GM21737 (cell line): ENCODE data around the gene CRY2.

Experiments used
- ATAC-seq: cut with Tn5 transposase; IDR thresholded peaks from one replicate; pipeline ENCODE4 v1.9.1; 2021; ENCODE audit warnings: mild to moderate bottlenecking, moderate library complexity; ENCODE audit not compliant: unreplicated experiment

CRY2 gene

DNA sequence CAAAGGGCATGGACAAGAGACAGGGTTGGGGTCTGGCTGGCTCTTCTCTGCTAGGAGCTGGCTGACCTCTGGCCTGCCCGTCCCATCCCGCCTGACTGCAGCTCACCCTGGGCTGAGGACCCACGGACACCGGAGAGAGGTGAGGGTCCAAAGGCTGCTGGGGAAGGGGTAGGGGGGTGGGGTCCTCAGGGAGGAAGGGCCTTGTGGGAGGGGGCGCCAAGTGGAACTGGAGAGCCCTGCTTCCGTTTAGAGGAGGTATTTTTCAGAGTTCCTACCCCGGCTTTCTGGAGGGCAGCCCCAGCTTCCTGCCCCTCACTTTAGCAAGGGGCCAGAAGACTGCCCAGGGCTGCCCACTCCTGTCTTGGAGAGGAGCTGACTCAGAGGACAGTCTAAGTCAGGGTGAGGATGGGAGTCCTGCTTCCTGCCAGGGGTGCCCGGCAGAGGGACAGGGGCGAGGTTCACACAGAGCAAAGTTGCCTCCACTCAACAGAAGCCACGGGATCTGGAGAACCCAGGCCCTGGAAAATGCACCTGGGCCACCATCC, 82.3 kb downstream of the CRY2 start:
- ATAC-seq = peak; percentile 20

DNA sequence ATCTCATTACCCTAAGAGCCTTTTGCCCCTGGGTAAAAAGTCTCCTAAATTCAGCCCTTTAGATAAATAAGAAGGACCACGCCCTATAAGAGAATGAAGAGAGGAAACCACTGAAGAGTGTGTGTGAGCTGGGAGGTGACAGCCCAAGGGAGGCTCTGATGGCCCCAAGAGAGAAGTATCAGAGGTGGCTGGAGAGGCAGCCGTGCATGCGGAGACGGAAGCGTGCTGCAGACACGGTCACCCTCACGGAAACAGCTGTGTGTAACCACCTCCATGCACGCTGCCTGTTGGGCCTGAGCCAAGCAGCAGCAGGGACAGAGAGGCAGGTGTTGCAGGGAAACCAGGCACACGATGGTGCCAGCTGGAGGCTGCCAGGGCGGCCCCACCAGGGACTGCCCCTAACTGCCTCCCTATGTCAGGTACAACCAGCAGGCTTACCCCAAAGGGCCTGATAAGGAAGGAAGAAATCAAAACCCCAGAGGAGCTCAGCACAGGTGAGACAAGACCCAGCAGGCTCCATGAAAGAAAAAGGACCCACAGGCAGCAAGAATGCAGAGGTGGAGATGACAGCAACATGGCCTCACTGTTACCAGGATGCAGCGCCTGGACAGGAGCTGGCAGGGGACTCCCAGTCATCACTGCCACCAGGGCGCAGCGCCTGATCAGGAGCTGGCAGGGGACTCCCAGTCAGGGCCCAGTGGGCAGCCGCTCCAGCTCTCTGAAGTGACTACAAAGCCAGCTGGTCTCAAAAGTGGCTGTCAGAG, 82.9 kb downstream of the CRY2 start:
- ATAC-seq = peak; percentile 86

DNA sequence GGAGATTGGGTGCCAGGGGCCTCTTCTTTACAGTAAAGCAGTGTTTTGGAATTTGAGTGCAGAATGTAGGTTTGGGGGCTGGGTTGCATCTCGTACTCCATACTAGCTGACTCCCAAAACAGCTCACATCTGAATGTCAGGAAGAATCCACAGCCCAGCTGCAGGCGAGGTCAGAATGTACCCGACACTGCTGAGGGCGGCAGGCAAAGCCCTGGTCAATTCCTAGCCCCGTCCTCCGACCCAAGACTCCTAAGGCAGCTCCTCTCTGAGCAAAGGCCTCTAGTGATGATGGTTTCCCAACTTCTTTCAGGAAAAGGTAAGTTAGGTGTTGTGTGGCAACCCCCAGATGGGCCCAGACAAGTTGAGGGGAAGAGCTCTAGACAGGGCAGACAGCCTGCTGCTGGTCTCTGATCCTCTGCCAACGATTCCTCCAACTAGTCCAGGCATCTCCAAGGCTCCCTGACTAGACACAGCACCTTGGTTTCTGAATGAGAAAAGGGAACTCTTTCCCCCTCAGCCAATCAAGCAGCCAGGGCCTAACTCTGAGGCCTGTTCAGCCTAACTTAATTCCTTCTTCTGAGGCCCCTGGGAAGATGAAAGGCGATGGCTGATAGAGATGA, 83.8 kb downstream of the CRY2 start:
- no peak for ATAC-seq

DNA sequence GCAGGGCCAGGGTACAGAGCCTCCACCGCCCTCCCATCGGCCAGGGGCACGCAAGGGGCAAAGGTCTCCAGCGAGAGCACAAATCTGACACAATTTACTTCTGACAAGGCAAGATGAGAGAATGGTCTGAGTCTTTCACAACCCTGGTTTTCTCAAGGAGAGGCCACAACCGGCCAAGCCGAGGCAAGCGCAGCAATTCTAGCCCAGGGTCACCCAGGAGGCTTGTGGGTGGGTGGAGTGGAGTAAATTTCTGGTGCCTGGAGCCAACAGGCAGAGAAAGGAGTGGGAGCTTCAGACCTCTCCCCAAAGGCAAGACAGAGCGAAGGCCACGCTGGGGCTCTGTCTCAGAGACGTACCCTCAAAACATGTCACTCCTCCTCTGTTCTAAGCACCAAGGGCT, 84.5 kb downstream of the CRY2 start:
- ATAC-seq = no peak

DNA sequence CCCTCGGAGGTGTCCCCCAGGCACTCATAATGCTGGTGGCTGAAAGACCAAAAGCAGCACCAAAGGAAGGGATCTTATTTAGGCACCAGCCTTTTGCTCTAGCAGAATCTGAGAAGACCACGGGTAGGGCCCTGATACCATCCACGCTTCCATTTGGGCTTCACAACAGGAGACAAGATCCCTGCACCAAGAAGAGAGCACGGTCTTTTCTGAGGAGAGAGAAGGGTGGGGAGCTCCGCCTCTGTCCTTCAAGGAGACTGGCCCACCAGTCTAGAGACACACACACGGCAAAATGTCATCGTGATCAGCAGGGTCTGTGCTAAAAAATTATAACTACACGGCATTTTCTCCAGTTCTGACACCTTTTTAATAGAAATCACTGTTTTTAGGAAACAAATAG, 84.9 kb downstream of the CRY2 start:
- no peak for ATAC-seq
